ENCODE measurements around the gene GPRC5D.

GPRC5D gene

DNA sequence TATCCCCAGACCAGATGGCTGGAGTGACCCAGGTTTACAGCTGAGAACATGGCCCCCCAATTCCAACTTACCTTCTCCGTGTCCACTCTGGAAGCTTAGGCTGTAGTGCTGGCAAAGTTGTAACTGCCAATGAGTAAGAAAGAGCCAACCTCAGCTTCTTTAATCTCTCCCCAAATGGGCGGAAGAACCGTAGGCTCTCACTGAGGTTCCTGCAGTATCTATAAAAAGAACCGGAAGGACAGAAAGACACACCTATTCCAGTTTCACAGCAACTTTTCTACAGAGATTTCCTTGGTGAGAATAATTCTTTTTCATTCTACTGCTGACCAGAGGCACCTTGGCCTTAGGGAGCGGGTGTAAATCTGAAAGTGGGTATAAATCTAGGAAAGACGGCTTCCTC is at the start of gene GPRC5D:
TSS of gene GPRC5D (minus strand) at position 135 of the 400 bp plus-strand sequence. CDS start 1,786 bp downstream, outside the sequence.
- DNase-seq (ENCODE audit: low spot score) = no peak

DNA sequence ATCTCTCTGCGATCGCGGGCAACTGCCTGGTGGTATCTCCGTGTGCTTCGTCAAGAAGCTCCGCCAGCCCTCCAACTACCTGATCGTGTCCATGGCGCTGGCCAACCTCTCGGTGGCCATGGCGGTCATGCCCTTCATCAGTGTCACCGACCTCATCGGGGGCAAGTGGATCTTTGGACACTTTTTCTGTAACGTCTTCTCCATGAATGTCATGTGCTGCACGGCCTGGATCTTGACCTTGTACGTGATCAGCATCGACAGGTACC is 49.7 kb upstream of the GPRC5D start:
- no peak for DNase-seq (ENCODE audit: low spot score)

DNA sequence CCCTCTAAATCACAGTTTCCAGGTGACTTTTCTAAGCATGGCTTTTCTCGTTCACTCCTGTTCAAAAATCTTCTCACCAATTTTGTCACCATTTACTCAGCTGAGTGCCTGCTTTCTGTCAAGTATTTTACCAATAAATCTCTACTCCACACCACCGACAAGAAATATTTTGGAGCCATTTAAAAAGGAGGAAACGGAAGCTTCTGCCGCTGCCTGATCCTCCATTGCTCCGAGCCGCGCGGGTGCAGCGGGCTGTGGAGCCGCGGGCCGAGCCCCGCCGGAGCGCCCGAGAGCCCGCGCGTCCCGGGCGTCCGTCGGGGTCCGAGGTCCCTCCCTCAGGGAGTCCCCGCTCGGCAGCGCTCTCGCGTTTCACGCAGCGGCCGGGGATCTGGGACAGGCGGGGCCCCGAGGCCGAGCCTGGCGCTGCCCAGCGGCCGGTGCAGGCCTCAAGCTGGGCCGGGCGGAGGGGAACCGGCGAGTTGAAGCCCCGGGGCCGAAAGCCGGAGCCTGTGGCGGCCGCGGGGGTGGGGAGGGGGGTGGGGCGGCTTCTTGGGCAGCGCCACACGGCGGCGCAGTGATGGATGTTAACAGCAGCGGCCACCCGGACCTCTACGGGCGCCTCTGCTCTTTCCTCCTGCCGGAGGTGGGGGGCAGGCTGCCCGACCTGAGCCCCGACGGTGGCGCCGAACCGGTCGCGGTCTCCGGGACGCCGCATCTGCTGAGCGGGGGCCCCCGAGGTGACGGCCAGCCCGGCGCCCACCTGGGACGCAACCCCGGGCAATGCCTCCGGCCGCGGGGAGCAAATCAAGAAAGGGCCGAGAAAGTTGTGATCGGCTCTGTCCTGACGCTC is 49.2 kb upstream of the GPRC5D start:
- peak; percentile 89 for DNase-seq (ENCODE audit: low spot score)

GRCh38 chr12:13000616-13000924 is 48.6 kb upstream of the GPRC5D start:
- DNase-seq (ENCODE audit: low spot score) = peak; percentile 49

- peak; percentile 99 for DNase-seq (ENCODE audit: low spot score)
Observed at GRCh38 chr12:12999959-13000615, 48.1 kb upstream of the GPRC5D start, which contains the start of gene HEBP1. HEBP1 (minus strand) TSS chr12:13000265; CDS start chr12:13000114, 151 bp downstream.

GRCh38 chr12:12999271-12999958 is 47.4 kb upstream of the GPRC5D start:
- peak; percentile 30 for DNase-seq (ENCODE audit: low spot score)

- no peak for DNase-seq (ENCODE audit: low spot score)
Observed at GRCh38 chr12:12998248-12998647, 46.3 kb upstream of the GPRC5D start.

DNA sequence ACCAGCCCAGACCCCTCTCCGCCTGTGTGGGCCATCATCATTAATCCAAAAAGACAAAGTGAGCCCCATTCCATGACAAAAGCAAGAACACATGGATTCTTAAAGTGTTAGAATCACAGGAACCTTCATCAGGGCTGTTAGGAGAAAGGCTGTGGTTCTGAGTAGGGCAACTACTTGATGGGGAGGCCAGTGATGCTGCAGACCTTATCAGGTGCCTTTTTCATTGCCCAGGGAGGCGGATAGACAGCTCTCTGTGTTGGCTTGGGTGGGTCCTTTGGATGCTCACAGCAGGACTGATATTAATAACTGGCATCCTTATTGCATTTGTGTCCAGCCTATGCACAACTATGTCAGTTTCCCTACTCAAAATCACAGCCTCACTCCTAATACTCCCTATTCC is 45.8 kb upstream of the GPRC5D start:
- no peak for DNase-seq (ENCODE audit: low spot score)

DNA sequence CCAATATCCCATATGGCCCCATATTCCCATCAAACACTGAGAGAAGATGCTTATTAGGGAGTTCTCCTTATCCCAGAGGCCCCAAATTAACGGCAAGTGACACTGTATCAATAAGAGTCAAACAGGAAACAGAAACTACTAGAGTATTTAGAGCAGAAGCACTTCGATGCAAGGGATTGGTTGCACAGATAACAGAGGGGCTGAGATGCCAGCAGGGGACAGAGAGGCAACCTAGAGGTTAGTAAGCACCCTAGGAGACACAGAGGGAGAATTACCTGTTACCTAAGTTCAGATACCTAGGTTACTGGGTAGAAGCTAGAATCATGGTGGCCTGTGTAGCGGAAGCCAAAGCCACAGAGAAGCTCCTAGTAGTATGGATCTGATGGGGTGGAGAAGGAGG is 45.2 kb upstream of the GPRC5D start:
- no peak for DNase-seq (ENCODE audit: low spot score)

- no peak for DNase-seq (ENCODE audit: low spot score)
Observed at GRCh38 chr12:12996209-12996608, 44.2 kb upstream of the GPRC5D start.

GRCh38 chr12:12995088-12995487 is 43.1 kb upstream of the GPRC5D start:
- DNase-seq (ENCODE audit: low spot score) = no peak

- DNase-seq (ENCODE audit: low spot score) = no peak
Observed at GRCh38 chr12:12993367-12993766, 41.4 kb upstream of the GPRC5D start.

- peak; percentile 70 for DNase-seq (ENCODE audit: low spot score)
Observed at GRCh38 chr12:12992418-12993130, 40.6 kb upstream of the GPRC5D start.

DNA sequence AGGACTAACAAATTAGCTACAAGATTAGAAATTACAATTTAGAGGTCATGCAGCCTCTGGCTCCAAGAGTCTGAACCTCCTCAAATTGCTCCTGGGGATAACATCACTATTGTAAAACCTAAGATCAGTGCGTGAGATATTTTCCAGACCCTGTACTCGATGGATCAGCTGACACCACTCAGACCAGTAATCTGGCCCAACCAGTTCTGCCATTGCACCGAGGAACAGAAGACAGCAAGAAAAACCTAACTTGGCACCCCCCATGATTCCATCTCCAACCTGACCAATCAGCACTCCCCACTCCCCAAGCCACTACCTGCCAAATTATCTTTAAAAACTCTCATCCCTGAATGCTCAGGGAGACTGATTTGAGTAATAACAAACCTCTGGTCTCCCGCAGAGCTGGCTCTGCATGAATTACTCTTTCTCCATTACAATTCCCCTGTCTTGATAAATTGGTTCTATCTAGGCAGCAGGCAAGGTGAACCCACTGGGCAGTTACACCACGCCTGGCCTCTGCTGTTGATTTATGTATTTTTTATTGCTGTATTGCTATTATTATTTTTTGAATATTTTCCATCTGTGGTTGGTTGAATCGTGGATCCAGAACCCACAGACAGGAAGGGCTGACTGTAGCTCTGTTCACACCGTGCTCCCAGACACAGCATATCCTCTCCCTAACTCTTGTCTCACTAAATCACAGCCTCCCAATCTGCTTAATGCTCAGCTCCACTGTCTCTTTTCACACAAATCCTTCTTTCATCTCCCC is 38.9 kb upstream of the GPRC5D start:
- DNase-seq (ENCODE audit: low spot score) = no peak

DNA sequence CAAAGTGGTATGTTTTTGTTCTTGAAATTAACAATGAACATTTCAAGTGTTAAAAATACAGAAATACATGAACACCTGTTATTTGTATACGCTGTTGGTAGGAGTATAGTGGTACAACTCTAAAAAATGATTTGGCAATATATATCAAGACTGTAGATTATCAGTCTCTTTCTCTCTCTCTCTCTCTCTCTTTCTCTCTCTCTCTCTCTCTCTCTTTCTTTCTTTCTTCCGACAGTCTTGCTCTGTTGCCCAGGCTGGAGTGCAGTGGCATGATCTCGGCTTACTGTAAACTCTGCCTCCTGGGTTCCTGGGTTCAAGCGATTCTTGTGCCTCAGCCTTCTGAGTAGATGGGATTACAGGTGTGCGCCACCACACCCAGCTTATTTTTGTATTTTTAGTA is 35.5 kb upstream of the GPRC5D start:
- DNase-seq (ENCODE audit: low spot score) = no peak

DNA sequence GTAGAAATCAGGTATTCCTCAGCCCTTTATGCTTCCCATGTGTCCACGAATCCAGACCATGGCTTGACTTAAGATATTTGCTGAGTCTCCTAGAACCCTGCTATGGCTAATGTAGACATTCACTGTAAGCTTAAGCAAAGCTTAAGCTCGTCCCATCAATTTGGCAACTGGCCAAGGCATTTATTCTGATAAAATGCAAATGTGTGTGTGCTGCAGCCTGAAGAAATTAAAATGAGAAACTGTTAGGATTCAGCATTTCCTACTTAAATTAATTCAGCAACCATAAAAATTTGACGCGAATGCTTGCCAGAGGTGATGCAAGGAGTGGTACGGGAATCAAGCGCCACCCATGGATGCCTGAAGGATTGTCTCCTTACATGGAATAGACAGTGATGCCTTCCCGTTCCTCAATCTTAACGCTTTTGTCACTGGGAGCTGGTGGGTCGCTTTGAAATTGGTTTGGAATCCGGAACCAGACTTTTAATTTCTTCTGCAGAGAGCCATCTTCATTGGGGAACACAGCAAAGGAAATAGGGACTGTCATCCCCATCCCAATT is 34.9 kb upstream of the GPRC5D start:
- no peak for DNase-seq (ENCODE audit: low spot score)

- DNase-seq (ENCODE audit: low spot score) = peak; percentile 47
Observed at GRCh38 chr12:12985817-12986408, 33.9 kb upstream of the GPRC5D start.

GRCh38 chr12:12984149-12984548 is 32.2 kb upstream of the GPRC5D start:
- DNase-seq (ENCODE audit: low spot score) = no peak

DNA sequence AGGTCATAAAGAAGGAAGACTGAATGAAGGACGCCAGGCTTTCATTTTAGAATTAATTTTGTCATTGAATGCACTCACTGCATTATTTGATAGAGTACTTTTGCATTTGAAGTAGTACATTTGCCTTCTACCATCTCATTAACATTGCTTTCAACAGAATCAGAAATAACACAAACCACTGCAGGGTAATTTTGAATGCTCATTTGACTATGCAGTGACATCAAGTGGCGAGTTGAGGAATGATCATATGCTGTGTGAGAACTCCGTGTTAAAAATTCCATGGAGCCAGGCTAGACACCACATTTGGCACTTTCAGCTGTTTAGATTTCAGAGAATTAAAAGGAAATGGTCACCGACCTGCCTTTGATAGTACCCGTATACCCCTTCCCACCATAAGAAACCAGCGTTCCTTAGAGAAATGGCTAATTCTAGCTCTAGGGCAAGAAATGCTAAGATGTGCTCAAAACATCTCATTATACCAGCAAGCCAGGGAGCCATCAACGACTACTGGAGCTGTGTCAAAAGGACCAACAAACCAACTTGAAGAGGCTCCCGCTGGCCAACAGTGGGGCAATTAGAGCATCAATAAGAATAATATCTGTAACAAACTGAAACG is 31.6 kb upstream of the GPRC5D start:
- DNase-seq (ENCODE audit: low spot score) = peak; percentile 65

- DNase-seq (ENCODE audit: low spot score) = no peak
Observed at GRCh38 chr12:12982331-12982730, 30.4 kb upstream of the GPRC5D start.
